Type B pancreatic cell (in vitro differentiated cells): Measurements from ENCODE around the gene NCDN. TPM values are rescaled to one million over a fixed set of nuclear protein-coding genes. Genes with fewer than 3 reads are reported as not detected.

Source experiments
- DNase-seq: peaks from one replicate; pipeline ENCODE4 v3.0.0; 2021; ENCODE audit warnings: mixed read lengths; ENCODE audit not compliant: unreplicated experiment; ENCODE audit errors: extremely low spot score
- H3K27ac Mint-ChIP-seq: 2 replicates; pipeline ENCODE4 v1.8.0; 2021; ENCODE audit warnings: mild to moderate bottlenecking, mixed read lengths
- H3K27me3 Mint-ChIP-seq: 2 replicates; pipeline ENCODE4 v1.8.0; 2021; ENCODE audit warnings: mixed read lengths
- H3K36me3 Mint-ChIP-seq: 2 replicates; pipeline ENCODE4 v1.8.0; 2021; ENCODE audit warnings: mixed read lengths
- H3K4me1 Mint-ChIP-seq: one replicate; pipeline ENCODE4 v1.8.0; 2021; ENCODE audit warnings: mixed read lengths; ENCODE audit not compliant: unreplicated experiment
- H3K4me3 Mint-ChIP-seq: 2 replicates; pipeline ENCODE4 v1.8.0; 2021; ENCODE audit warnings: mild to moderate bottlenecking, mixed read lengths
- H3K9me3 Mint-ChIP-seq: 2 replicates; pipeline ENCODE4 v1.8.0; 2021; ENCODE audit warnings: mixed read lengths
- total RNA-seq: library from RNA; stranded (reverse); gene quantifications from 2 replicates; pipeline ENCODE4 v1.2.1, GENCODE V29; 2021; ENCODE audit warnings: low replicate concordance
- TF ChIP-seq, protein P1 (sequence below): fragments of 200-600 bp; sonication (generic); conservative IDR thresholded peaks from 2 replicates; pipeline ENCODE4 v1.5.0; 2021; ENCODE audit warnings: antibody characterized with exemption, mild to moderate bottlenecking

Gene NCDN
- total RNA-seq, 1 donor from 2014 or later, result 27.2 TPM

DNA sequence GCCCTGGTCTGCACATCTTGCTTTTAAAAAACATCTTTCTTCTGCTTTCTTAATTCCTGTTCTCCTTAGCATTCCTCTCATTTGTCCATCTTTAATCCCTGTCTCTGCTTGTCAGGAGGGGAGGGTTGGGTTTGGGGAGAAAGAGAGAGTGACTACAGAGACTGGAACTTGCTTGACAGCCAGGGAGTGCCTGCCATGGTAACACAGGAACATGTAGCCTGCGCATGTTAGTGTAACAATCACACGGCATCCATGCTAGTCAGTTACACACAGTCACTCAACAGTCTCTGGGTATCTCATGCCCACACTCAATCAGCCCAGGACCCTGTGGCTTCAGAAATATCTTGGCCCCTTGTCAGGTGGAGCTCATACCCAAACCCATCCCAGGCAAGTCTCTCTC, 14.7 kb downstream of the NCDN start:
- H3K27ac Mint-ChIP-seq, result no peak overlapping the region
- no peaks in the 10 kb centered on the region for H3K9me3 Mint-ChIP-seq
- no peak for DNase-seq
- H3K4me3 Mint-ChIP-seq, result peak overlapping the region; percentile 69
- peaks cover 75% of the 10 kb centered on the region for H3K27me3 Mint-ChIP-seq
- no peaks in the 10 kb centered on the region for H3K36me3 Mint-ChIP-seq
- peaks cover 7% of the 10 kb centered on the region for H3K4me1 Mint-ChIP-seq
- TF ChIP-seq, protein P1, sequence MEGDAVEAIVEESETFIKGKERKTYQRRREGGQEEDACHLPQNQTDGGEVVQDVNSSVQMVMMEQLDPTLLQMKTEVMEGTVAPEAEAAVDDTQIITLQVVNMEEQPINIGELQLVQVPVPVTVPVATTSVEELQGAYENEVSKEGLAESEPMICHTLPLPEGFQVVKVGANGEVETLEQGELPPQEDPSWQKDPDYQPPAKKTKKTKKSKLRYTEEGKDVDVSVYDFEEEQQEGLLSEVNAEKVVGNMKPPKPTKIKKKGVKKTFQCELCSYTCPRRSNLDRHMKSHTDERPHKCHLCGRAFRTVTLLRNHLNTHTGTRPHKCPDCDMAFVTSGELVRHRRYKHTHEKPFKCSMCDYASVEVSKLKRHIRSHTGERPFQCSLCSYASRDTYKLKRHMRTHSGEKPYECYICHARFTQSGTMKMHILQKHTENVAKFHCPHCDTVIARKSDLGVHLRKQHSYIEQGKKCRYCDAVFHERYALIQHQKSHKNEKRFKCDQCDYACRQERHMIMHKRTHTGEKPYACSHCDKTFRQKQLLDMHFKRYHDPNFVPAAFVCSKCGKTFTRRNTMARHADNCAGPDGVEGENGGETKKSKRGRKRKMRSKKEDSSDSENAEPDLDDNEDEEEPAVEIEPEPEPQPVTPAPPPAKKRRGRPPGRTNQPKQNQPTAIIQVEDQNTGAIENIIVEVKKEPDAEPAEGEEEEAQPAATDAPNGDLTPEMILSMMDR, result no peak

DNA sequence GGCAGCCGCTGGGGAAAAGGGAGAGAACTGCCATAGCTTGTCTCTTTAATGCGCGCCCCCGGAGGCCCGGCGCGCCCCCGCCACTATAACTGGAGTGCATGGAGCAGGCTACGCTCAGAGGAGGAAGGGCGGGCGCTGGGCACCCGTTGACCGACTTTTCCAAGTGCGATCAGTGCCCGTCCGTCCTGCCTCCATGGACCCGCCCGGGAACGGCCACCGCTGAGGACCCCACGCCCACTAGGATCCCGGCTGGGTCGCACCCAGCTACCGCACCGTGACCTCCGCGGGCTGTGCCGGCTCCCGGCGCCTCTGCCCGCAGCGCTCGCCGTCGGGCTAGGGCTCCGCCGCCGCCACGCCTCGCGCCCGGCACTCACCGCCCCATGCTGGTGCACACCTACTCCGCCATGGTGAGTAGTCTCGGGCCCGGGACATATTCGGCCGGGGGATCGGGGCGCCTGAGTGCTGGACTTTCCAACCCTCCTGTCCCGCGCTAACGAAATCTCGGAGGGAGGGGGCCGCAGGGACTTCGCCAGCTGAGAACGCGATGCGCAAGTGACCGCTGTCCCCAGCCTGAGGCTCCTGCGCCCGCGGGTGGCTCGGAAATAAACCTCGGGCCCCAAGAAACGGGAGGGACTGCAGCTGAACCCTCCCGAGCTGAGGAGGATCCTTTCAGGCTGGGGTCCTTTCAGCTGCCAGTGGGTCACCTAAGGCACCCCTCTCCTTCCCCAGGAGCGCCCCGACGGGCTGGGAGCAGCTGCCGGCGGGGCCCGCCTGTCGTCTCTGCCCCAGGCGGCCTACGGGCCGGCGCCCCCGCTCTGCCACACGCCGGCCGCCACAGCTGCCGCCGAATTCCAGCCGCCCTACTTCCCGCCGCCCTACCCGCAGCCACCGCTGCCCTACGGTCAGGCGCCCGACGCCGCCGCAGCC, 15.9 kb downstream of the NCDN start, which contains the start of gene TFAP2E:
Gene TFAP2E, plus strand, starts transcription at position 117 of the 927 bp plus-strand sequence. Its CDS starts 264 bp downstream, at position 381.
- H3K27me3 Mint-ChIP-seq, result peaks cover 84% of the 10 kb centered on the region
- no peaks in the 10 kb centered on the region for H3K36me3 Mint-ChIP-seq
- H3K27ac Mint-ChIP-seq, result no peak within 1 kb of the TSS
- no peaks in the 10 kb centered on the region for H3K9me3 Mint-ChIP-seq
- peak within 1 kb of the TSS; percentile 69 for H3K4me3 Mint-ChIP-seq
- H3K4me1 Mint-ChIP-seq, result peaks cover 15% of the 10 kb centered on the region
- DNase-seq, result no peak
- TF ChIP-seq, protein P1, result no peak

DNA sequence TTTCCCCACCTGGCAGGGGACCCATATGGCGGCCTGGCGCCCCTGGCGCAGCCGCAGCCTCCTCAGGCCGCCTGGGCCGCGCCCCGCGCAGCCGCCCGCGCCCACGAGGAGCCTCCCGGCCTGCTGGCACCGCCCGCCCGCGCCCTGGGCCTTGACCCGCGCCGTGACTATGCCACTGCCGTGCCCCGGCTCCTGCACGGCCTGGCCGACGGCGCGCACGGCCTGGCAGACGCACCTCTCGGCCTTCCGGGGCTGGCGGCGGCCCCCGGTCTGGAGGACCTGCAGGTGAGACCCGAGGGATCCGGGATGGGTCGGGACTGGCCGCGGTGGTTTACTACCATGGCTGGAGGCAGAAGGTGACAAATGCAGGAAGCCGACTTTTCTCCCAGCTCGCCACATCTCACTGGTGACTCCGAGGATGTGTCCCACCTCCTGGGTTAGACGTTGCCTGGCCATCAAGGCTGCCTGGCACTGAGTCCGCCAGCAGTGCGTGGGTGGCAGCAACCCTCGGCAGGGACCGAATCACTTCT, 16.6 kb downstream of the NCDN start:
- no peak for DNase-seq
- TF ChIP-seq, protein P1, result no peak
- H3K4me3 Mint-ChIP-seq, result peak overlapping the region; percentile 61
- H3K9me3 Mint-ChIP-seq, result no peaks in the 10 kb centered on the region
- H3K27me3 Mint-ChIP-seq, result peaks cover 81% of the 10 kb centered on the region
- peaks cover 17% of the 10 kb centered on the region for H3K4me1 Mint-ChIP-seq
- no peaks in the 10 kb centered on the region for H3K36me3 Mint-ChIP-seq
- no peak overlapping the region for H3K27ac Mint-ChIP-seq

DNA sequence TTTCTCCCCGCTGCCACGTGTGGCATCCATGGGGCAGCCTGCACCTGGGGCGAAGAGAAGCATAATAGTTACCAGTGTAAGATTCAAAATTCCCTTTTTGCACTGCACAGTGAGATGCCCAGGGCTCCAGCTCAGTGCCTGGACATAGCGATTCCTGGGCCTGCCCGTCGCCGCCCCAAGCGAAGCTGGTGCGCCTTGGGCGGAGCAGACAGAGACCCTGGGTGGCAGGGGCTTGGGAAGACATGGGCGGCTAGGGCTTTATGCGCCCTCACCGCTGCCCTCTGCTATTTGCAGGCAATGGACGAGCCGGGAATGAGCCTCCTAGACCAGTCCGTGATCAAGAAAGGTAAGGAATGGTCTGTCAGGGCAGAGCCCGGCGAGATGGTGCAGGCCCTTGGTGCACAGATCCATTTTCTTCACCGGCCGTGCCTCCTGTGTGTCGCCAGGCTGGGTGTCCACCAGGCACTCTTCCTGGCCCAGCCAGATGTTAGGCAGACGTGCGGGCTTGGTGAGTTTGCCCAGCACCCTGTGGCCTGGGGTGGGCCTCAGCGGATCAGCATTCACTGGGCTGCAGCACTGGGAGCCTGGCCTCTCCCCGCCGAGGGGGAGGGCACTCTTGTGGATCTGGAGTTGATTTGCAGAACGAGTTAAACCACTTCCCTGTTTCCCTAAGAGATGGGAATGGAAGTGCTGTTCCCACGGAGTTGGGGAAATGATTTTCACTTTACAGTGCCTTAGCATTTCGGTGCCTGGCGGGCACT, 17.2 kb downstream of the NCDN start:
- Mint-ChIP-seq H3K27ac (peak overlapping the region; percentile 65), H3K9me3 (no peaks in the 10 kb centered on the region), H3K36me3 (no peaks in the 10 kb centered on the region), H3K4me3 (peak overlapping the region; percentile 81), H3K27me3 (peaks cover 76% of the 10 kb centered on the region), H3K4me1 (peaks cover 17% of the 10 kb centered on the region)
- no peak for DNase-seq
- TF ChIP-seq, protein P1, result no peak

DNA sequence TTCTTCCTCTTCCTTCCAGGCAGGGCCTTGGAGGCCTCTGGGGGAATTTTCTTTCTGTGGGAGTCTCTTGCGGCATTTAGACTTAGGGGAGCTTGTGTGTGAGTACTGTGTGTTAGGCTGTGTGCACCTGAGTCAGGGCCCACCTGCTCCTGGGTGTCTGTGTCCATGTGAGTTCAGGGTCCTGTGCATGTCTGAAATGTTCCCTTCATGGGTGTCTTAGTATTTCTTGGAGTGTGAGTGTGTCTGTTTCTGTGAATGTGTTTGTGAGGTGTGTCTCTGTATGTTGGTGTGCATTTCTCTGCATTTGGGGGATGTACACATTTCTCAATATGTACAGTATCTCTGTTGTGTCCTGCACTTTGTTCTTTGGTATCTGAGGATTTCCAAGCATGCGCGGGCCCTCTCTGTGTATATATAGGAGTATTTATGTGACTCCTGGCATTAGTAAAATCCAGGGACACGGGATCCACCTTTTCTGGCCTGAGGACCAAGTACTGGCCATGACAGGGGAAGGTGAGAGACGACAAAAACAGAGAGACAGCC, 17.9 kb downstream of the NCDN start:
- H3K36me3 Mint-ChIP-seq, result no peaks in the 10 kb centered on the region
- H3K27ac Mint-ChIP-seq, result peak overlapping the region; percentile 65
- peak overlapping the region; percentile 81 for H3K4me3 Mint-ChIP-seq
- H3K27me3 Mint-ChIP-seq, result peaks cover 69% of the 10 kb centered on the region
- no peaks in the 10 kb centered on the region for H3K9me3 Mint-ChIP-seq
- DNase-seq, result no peak
- H3K4me1 Mint-ChIP-seq, result peaks cover 17% of the 10 kb centered on the region
- TF ChIP-seq, protein P1, result no peak
